ENCODE results near the gene UBE2M.

The UBE2M gene

DNA sequence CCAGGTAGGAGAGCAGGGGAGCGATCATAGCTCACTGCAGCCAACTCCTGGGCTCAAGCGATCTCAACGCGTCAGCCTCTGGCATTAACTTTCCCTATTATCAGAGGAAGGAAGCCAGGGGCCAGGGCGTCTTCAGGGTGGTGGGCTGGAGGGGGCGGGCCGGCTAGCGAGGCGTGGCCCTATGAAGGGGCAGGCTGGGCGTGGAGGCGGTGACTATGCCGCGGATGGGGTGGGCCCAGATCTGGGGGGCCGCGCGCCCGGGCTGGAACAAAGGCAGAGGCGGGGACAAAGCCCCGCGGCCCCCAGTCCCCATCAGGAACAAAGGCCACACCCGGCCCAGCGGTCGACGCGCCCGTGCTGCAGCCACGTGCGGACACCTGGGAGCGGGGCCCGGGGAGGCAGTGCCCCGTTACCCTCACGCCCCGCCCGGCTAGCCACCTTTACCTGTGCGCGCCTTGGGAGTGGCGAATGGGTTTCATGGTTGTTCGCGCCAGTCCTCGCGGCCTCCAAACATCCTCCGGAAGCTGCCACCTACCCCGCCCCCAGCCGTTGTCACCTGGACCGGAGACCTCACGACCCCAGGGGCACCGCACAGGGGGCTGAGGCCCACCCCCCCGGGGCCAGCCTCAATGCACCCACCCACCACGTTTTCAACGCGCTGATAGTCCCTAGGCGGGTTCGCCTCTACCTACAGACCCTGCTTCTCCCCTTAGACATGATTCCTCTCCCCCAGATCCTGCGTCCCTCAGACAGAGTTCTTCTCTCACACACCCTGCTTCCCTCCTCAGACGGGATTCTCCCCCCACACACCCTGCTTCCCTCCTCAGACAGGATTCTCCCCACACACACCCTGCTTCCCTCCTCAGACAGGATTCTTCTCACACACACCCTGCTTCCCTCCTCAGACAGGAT is 19.9 kb downstream of the UBE2M start:
- Histone ChIP-seq H3K27ac (no peak overlapping the region), H3K9me3 (no peaks in the 10 kb centered on the region), H3K4me1 (ENCODE audit: control insufficient read depth in 1 of 2, insufficient read depth in 1 of 2, low read depth in 1 of 2, low read length in 1 of 2) (peaks cover 17 to 19% of the 10 kb centered on the region in 2 experiments), H3K4me3 (ENCODE audit: low read depth in 1 of 2, low read length in 1 of 2) (peak overlapping the region; percentile 23 to 56), H3K36me3 (no peaks in the 10 kb centered on the region), H3K27me3 (peaks cover 49% of the 10 kb centered on the region)
- TF ChIP-seq, protein P1, sequence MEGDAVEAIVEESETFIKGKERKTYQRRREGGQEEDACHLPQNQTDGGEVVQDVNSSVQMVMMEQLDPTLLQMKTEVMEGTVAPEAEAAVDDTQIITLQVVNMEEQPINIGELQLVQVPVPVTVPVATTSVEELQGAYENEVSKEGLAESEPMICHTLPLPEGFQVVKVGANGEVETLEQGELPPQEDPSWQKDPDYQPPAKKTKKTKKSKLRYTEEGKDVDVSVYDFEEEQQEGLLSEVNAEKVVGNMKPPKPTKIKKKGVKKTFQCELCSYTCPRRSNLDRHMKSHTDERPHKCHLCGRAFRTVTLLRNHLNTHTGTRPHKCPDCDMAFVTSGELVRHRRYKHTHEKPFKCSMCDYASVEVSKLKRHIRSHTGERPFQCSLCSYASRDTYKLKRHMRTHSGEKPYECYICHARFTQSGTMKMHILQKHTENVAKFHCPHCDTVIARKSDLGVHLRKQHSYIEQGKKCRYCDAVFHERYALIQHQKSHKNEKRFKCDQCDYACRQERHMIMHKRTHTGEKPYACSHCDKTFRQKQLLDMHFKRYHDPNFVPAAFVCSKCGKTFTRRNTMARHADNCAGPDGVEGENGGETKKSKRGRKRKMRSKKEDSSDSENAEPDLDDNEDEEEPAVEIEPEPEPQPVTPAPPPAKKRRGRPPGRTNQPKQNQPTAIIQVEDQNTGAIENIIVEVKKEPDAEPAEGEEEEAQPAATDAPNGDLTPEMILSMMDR (IDR thresholded peaks at IDR 0.05) = no peak

GRCh38 chr19:58536852-58537798 is 21.3 kb downstream of the UBE2M start:
- Histone ChIP-seq H3K4me3 (ENCODE audit: low read depth in 1 of 2, low read length in 1 of 2) (no peak overlapping the region), H3K36me3 (no peaks in the 10 kb centered on the region), H3K27ac (no peak overlapping the region), H3K4me1 (ENCODE audit: control insufficient read depth in 1 of 2, insufficient read depth in 1 of 2, low read depth in 1 of 2, low read length in 1 of 2) (peaks cover 13 to 14% of the 10 kb centered on the region in 2 experiments), H3K27me3 (peaks cover 42% of the 10 kb centered on the region), H3K9me3 (no peaks in the 10 kb centered on the region)
- TF ChIP-seq, protein P1 (IDR thresholded peaks at IDR 0.05) = no peak

DNA sequence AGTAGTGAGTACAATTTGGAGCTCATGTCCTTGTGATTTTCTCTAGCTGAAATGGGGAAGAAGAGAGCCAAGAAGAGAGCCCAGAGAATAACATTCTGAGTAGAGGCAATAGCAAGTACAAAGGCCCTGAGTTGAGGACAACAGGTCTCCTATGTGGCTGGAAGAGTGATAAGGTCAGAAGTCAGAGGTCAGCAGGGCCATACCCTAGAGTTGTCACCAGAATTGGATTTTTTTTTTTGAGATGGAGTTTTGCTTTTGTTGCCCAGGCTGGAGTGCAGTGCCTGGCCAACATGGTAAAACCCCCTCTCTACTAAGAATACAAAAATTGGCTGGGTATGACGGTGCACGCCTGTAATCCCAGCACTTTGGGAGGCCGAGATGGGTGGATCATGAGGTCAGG is 22.6 kb downstream of the UBE2M start:
- TF ChIP-seq, protein P1 (IDR thresholded peaks at IDR 0.05) = no peak
- Histone ChIP-seq H3K27ac (no peak overlapping the region), H3K4me3 (ENCODE audit: low read depth in 1 of 2, low read length in 1 of 2) (no peak overlapping the region), H3K36me3 (no peaks in the 10 kb centered on the region), H3K27me3 (peaks cover 40% of the 10 kb centered on the region), H3K9me3 (no peaks in the 10 kb centered on the region), H3K4me1 (ENCODE audit: control insufficient read depth in 1 of 2, insufficient read depth in 1 of 2, low read depth in 1 of 2, low read length in 1 of 2) (peaks cover 13 to 14% of the 10 kb centered on the region in 2 experiments)

DNA sequence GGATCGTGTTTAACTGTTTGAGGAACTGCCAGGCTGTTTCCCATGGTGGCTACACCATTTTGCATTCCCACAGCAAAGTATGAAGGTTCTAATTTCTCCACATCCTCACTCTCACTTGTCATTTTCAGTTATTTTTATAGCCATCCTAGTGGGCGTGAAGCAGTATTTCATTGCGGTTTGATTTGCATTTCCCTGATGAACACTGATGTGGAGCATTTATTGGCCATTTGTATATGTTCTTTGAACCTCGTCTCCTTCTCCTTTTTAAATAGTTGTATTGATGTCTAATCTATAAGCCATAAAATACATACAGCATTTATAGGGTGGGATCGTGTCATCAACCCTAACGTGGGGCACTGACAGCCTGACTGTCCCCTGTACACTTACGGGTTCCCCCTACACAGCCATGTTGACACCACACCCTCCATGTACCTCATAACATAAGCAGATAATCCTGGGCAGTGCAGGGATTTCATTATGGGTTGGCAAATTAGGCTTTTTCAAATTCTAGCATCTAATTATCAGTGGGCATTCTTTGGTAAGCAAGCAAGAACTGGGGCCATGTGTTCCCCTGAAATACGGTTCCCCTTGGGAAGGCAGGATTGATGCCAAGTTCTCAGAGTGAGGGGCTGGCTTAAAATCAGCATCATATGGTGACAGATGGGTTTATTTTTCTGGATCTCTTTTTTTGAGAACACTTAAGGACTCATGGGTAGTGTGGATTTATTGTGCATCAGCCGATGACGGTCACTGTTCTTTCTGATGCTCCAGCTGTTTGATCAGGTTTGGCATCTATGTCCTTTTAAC is 27.2 kb downstream of the UBE2M start:
- TF ChIP-seq, protein P1 (IDR thresholded peaks at IDR 0.05) = no peak
- no peak overlapping the region for H3K27ac ChIP-seq
- H3K9me3 ChIP-seq = no peaks in the 10 kb centered on the region
- H3K36me3 ChIP-seq = no peaks in the 10 kb centered on the region
- no peak overlapping the region for H3K4me3 ChIP-seq (ENCODE audit: low read depth in 1 of 2, low read length in 1 of 2)
- no peaks in the 10 kb centered on the region for H3K27me3 ChIP-seq
- no peaks in the 10 kb centered on the region for H3K4me1 ChIP-seq (ENCODE audit: control insufficient read depth in 1 of 2, insufficient read depth in 1 of 2, low read depth in 1 of 2, low read length in 1 of 2)

DNA sequence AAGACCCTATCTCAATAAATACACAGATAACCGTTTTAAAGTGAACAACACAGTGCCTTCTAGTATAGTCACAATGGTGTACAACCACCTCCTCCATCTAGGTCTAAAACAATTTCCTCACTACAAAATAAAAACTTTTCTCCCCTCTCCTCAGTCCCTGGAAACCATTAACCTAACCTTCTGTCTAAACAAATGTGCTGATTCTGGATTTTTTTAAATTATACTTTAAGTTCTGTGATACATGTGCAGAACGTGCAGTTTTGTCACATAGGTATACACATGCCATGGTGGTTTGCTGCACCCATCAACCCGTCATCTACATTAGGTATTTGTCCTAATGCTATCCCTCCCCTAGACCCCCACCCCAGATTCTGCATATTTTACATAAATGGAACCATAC is 29.0 kb downstream of the UBE2M start:
- Histone ChIP-seq H3K27ac (no peak overlapping the region), H3K27me3 (no peaks in the 10 kb centered on the region), H3K4me3 (ENCODE audit: low read depth in 1 of 2, low read length in 1 of 2) (no peak overlapping the region), H3K4me1 (ENCODE audit: control insufficient read depth in 1 of 2, insufficient read depth in 1 of 2, low read depth in 1 of 2, low read length in 1 of 2) (no peaks in the 10 kb centered on the region), H3K9me3 (no peaks in the 10 kb centered on the region), H3K36me3 (no peaks in the 10 kb centered on the region)
- TF ChIP-seq, protein P1 (IDR thresholded peaks at IDR 0.05) = no peak
